Iris pigment epithelial cell (primary cell): ENCODE results near the gene TP53I13.

ENCODE experiments used
- DNase-seq: peaks from one replicate; pipeline ENCODE4 v3.0.0-alpha.2; 2011; ENCODE audit warnings: low read depth

Gene TP53I13

DNA sequence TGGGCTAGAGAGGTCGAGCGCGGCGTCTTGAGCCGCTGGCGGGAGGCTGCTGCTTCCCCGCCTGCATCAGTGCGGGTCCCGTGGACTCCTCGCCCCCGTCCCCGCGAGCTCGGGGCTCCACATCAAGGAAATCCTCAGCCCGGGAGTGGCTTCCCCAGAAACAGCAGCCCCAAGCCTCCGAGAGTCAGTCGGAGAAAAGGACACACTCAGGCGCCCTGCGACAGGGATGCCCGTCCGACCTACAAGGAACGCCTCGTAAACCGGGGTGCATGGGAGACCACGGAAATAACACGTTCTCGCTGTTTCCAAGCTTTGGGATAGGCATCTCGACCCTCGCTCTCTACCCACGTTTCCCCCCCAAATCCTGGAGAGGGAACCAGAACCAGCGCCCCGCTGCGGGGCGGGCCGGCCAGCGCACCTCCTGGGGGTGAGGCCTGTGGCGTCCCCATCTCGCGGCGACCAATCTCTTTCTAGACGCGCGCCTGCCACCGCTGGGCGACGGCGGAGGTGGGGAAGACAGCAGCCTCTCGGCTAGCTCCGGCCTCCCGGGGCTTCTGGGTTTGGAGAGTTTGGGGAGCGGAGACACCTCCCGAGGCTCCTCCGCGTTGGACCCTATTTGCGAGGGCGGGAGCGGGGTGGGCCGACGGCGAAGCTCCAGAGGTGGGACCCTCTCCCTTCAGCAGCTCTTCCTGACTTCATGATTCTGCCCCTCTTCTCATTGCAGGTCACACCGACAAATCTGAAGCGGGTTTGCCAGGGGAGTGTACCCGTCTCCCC, 759 bp upstream of the TP53I13 start:
- peak; percentile 43 for DNase-seq

DNA sequence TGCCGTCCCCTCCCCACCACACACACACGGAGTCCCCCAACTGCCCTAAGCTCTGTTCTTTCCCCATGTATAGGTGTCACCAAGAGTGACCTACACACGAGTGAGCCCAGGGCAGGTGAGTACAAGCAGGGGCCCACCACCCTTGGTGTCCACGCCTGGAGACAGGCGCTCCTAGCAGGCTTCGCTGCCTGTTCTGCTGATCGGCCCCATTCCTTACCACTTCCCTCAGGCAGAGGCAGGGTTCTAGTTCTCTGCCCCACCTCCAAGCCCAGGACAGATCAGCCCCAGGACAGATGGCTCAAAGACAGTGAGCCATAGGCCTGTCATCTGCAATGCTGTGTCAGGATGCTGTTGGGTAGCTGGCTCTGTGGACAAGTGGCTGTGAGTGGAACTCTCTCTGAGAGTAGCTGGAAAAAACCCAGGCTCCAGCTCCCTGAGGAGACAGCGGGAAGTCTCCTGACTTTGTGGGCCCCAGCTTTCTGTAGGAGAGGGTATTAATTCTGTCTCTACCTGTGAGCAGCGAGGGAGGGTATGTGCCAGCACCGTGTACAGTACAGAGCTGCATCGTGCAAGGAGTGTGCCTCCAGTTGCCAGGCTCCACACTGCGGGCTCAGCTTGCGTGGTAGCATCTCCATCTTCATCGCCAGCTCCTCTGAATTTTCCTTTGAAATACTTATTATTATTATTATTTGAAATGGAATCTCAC, 897 bp downstream of the TP53I13 start:
- DNase-seq, result no peak

DNA sequence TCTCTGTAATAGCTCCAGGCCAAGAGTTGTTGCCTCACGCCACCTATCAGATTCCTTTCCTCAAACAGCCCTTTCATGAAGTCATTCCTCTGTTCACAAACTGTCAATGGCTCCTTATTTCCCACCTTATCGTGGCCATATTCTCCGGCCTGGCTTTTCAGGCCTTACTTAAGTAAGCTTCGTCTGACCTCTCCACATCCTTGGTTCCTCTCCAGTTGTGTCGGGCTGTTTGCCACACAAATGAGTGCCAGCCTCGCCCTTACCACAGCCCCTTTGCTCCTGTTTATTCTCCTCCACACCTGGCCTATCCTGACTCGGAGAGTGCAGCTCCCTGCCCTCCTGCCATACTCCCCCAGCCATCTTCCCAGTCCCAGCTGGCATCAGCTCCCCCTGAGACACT, 2.0 kb downstream of the TP53I13 start:
- no peak for DNase-seq

DNA sequence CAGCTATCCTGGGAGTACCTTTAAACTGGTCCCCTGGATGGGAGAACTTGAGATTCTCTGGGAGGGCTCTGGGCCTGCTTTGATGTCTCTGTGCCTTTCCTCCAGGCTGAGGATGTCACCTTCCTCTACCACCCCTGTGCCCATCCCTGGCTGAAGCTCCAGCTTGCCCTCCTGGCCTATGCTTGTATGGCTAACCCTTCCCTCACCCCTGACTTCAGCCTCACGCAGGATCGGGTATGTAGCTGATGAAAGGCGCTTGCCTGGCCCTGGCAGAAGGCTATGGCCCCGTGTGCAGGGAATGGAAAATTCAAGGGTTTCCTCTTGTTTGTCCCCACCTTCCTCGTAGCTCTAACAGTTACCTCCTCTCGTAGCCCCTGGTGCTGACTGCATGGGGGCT, 3.0 kb downstream of the TP53I13 start:
- no peak for DNase-seq

DNA sequence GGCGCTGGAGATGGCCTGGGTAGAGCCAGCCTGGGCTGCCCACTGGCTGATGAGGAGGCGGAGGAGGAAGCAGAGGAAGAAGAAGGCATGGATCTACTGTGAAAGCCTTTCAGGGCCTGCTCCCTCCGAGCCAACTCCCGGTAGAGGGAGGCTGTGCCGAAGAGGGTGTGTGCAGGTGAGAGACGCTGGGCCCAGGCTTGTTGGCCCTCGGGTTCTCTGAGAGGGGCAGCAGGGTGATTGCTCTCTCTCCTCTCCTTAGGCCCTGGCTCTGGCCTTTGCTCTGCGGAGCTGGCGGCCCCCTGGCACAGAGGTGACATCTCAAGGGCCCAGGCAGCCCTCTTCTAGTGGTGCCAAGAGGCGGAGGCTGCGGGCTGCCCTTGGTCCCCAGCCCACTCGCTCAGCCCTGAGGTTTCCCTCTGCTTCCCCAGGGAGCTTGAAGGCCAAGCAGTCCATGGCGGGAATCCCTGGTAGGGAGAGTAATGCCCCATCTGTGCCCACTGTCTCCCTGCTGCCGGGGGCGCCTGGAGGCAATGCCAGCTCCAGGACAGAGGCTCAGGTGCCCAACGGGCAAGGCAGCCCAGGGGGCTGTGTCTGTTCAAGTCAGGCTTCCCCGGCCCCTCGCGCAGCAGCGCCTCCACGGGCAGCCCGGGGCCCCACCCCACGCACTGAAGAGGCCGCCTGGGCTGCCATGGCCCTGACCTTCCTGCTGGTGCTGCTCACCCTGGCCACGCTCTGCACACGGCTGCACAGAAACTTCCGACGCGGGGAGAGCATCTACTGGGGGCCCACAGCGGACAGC, 3.6 kb downstream of the TP53I13 start:
- no peak for DNase-seq

DNA sequence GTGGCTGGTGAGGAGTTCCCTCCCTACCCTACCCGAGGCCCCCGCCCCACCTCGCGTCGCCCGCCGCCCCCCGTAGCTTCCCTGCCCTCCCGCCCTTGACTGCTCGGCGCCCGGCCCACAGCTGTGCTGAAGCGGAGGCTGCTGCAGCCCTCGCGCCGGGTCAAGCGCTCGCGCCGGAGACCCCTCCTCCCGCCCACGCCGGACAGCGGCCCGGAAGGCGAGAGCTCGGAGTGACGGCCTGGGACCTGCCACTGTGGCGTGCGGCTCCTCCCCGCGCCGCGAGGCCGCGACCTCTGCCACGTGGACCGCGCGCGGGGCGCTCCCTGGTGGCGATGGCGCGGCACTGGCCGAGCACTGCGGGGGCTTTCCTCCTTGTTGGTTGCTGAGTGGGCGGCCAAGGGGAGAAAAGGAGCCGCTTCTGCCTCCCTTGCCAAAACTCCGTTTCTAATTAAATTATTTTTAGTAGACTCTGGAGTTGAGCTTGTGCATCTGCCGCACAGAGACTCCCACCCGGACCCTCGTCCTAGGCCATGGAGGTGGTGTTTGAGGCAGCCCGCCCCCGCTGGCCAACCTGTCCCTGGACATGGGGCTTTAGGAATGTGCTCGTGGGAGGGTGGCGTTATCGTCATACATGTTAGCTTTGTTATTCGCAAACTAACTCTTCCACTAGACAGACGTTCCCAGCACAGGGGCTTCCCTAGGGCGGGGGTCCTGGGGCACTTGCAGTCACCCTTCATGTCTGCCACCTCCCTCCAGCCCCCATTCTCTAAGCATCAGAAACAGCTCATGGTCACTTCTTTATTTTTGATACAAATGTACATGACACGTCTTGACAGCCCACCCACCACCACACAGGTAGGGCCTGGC, 4.4 kb downstream of the TP53I13 start:
- peak; percentile 58 for DNase-seq

DNA sequence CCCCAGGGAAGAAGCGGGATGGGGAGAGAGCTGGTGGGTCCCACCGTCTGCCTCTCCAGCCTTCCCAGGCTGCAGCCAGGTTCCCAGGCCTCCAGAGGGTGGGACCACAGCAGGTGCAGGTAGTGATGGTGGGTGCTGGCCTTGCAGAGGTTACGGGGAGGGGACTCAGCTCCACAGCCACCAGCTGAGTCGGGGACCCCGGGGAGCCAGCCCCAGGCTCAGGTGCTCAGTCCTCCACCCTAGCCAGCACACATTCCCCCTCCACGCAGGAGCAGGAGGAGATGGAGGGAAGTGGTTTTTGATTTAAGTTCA, 5.0 kb downstream of the TP53I13 start:
- no peak for DNase-seq

DNA sequence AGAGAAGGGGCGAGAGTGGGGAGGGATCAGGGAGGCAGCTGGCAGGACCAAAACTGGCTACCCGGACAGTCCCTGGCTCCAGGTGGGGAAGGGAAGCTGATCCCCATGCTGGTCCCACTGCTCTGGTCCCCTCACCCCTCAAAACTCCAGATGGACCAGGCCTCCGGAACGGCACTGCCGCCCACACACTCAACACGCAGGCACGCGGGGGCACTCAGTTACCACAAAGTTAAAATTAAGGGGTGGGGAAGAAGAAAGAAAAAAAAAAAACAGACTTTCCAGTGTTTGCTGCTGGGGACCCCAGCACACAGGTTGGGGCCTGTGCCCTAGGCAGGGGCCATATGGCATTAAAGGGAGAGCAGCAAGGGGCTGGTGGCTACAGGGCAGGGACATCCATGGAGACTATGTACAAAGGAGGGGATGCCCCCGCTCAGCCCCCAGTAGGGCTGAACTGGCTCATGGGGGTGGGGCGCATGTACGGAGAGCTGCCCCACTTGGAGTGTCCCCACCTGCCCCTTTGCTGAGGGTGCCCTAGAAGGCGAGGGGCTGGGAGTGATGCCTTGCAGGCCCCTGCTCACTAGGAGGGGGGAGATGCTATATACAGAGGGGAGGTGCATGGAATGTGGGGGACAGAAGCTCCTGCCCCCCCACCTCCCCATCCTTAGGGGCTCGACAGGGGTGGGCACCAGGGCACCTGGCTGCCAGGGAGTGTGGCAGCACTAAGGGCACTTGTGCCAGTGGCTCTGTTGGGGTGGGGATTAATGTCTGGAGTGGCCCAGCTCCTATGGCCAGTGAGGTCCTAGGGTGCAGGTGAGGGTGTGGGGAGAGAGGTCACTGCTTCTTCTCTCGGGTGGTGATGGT, 5.6 kb downstream of the TP53I13 start:
- DNase-seq, result no peak

DNA sequence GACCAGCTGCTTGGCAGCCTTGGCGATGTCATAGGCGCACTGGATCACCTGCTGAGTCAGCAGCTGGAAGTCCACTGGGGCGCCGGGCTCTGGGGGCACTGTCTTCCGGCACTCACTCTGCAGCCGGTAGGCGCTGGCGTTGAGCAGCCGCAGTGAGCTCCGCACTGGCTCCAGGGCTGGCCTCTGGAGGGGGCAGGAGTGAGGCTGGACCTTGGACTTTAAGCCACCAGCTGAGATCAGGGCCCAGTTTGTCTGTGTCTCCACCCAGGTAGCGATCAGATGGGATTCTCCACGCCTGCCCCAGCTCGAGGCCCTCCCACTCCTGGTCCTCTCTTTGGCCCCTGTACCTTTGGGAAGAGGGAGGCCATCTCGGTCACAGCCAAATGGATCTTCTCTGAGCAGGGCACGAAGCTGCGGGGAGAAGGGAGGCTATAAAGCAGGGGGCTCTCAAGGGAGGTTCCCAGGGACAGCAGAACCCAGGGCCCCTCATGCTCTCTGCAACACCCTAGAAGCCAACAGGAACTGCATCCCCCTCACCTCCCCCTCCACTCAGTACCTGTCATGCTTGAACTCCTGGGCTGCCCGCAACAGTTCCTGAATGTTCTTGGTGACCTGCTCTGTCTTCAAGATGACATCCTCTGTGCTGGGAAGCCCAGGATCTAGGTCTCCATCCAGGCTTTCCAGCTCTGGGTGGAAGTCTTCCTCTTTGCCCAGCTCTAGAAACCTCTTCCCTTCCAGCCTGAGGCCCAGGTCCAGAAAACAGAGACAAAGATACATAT, 6.4 kb downstream of the TP53I13 start:
- DNase-seq, result no peak

DNA sequence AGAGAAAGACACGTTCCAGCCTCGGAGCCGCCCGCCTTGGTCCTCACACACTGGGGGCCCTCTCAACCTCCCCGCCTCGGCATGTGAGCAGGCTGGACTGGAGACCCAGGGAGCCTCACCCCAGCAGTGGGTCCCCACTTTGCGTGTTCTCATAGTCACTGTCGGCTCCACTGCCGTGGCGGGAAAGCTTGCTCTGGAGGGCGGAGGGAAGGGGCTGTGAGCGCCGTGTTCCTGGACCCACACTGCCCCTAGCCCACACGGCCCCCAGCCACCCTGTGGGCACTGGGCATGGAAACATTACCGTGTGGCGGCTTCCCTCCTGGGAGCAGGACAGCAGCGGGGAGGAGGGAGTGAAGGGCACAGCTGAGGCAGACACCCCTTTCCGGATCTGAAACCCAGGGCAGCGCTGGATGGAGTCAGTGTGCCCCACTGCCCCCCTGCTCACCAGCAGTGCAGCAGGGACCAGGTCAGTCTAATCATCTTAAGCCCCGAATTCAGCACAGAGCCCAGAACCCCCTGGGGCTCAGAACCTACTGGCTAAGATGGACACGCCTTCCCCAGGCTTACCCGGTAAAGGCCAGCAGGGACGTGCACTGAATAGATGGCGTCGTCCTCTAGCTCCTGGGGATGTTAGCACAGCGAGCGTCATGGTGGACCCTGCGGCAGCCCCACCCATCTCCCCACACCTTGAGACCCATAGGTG, 7.2 kb downstream of the TP53I13 start:
- DNase-seq, result no peak

DNA sequence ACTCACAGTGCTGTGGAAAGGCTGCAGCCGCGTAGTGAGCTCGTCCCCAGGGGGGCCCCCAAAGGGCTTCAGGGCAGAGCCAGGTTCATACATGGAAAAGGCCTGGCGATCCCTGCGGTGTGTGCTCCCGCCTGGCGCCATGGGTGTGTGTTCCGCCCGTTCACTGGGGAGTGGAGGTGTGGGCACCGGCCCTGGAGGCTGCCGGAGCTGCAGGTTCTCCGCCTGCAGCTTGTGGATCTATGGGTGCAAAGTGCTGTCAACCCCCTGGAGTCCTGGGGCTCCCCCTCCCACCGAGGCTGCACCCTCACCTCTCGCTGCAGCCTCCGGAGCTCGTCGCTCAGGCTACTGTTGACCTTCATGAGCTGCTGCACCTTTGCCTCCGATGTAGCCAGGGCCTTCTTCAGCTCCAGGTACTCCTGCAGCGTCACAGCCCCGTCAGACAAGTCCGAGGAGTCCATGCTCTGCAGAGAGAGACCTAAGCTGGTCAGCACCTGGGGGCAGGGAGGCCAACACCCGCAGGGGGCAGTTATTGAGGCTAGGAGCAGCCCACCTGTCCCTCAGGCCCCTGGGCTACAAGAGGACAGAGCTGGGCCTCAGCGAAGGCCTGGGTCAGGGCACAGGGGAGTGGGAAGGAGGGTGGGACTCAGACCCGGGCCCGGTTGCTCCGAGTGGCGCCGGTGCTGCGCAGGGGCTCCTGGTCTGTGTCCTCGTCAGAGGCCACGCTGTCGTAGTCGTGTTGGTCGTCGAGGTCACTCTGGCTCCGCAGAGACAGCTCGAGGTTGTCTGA, 7.9 kb downstream of the TP53I13 start:
- no peak for DNase-seq

DNA sequence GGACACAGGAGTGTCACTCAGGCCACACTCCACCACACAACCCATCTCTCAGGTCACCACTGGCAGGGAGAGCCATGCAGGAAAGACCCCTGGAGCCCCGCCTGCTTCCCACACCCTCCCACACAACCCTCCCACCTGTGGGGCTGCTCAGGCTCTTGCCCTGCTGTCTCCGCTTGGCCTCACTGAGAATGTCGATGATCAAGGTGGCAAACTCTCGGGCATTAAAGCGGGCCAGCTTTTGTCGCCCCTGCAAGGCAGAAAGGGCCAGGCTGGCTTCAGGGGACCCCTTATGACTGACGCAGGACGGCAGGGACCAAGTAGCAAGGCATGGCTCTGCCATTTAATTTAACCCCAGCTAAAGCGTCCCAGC, 8.5 kb downstream of the TP53I13 start:
- DNase-seq, result no peak

DNA sequence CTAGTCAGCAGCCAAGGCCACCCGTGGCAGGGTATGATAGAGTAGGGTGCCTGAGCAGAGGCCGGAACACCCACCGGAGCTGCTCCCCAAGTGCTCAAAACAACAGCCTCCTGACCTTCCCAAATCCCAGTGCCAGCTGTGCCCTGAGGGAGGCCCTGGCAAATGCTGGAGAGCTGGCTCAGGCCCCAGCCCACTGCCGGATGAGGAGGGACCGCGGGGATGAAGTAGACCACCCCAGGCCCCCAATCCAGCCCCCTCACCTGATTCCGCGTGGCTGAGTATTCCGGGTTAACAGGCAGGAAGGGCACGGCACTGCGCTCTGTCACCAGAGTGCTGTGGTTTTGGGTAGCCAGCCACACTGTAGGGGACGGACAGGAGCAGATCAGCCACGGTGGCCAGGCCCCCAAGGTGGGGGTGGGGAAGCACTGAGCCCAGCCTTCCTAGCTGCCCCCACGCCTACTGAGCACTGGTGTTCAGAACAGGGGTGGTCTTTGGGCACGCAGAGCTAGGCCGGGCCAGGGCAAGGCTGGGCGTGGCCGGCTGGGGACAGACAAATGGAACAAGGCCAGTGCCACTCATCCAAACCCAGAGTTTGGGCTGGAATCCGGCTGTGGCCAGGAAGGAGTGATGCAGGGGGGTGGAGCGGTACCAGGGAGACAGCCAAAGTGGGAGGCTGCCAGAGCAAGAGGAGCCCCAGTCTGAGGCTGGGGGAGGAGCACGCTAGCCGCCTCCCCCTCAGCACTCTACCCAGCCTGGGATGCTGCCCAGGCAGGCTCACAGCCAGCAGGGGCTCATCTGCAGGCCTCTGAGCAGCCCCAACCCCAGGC, 9.1 kb downstream of the TP53I13 start:
- no peak for DNase-seq

DNA sequence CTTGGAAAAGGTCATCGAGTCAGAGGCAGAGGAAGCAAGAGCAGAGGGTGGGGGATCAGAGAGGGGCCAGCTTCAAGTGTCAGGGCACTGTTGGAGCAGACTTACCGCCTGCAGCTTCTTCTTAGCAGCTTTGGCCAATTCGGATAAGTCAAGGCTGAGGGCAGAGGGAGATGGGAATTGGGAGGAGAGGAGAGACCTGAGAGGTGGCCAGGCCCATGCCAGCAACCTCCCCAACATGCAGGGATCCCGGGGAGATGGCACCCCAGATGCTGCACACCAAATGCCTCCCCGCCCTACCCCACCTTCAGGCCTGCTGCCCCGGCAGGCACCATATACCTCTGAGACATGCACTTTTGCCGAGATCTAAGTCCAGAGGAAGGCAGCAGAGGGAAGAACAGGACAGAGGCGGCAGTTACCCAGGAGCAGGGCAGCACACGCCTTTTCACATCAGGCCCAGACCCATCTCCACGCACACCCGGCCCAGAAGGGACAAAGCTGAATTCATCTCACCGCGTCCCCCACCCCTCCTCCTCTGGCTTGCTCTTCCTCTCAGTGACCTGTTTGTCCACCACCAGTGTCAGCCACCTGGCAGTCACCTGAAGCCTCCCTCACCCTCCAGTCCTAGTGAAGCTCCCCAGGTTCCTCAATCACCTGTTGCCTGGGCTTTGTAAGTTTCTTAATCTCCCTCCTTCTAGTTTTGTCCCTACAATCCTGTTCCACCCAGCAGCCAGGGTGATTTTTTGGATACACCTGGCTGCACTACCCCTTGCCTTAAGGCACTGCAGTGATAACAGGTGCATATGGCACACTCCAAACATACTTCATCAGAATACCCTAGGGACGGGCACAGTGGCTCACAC, 10.4 kb downstream of the TP53I13 start:
- DNase-seq, result no peak

DNA sequence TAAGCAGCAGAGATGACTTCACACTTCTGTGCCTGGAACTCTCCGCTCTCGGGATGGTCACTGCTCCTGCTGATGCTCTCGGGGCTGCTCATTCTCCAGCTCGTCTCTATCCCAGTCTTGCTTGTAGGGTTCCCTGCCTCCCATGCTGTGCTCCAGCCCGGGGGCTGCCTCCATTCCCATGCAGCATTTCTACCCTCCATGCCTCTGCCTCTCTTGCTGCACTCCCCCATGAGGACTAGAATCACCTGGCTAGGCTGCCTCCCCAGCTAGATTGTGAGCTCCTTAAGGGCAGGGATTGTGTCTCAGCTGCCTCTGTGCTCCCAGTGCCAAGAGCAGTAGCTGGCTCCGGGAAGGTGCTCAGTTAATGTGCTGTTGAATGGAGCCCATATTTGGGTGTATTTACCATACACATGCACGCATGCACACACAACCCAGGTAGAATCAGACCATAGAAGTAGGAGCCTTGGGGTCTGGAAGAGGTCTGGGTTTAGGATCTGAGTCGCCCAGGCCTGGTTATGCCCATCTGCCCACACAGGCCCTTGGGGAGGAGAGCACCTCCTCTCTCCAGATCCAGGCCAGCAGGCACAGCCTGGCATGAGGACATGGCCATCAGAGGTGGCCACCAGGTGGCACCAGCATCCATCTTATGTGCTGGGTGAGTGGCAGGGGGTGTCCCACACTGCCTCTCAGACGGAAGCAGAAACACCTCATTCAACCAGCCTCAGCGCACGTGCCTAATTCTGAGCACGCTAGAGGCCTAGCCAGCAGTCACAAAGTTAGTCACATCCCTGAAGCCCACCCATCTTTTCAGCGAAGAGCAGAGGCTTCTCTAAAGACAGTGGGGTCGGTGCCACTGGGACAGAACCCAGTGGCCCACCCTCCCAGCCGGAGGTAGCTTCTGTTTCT, 11.6 kb downstream of the TP53I13 start:
- DNase-seq, result peak; percentile 73
